ENCODE measurements around the gene ETFA.

ETFA gene

DNA sequence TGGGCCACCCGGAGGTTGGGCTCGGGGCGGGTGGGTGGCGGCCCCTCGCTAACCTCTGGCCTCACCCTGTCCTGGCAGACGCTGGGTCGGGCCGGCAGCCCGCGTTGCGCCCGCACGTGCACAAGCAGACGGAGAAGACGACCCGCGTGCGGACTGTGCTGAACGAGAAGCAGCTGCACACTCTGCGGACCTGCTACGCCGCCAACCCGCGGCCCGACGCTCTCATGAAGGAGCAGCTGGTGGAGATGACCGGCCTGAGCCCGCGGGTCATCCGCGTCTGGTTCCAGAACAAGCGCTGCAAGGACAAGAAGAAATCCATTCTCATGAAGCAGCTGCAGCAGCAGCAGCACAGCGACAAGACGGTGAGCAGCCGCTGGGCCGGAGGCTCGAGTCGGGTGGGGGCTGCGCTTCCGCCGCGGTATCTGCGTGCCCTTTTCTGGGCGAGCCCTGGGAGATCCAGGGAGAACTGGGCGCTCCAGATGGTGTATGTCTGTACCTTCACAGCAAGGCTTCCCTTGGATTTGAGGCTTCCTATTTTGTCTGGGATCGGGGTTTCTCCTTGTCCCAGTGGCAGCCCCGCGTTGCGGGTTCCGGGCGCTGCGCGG, 29.0 kb upstream of the ETFA start:
- DNase-seq, result no peak

DNA sequence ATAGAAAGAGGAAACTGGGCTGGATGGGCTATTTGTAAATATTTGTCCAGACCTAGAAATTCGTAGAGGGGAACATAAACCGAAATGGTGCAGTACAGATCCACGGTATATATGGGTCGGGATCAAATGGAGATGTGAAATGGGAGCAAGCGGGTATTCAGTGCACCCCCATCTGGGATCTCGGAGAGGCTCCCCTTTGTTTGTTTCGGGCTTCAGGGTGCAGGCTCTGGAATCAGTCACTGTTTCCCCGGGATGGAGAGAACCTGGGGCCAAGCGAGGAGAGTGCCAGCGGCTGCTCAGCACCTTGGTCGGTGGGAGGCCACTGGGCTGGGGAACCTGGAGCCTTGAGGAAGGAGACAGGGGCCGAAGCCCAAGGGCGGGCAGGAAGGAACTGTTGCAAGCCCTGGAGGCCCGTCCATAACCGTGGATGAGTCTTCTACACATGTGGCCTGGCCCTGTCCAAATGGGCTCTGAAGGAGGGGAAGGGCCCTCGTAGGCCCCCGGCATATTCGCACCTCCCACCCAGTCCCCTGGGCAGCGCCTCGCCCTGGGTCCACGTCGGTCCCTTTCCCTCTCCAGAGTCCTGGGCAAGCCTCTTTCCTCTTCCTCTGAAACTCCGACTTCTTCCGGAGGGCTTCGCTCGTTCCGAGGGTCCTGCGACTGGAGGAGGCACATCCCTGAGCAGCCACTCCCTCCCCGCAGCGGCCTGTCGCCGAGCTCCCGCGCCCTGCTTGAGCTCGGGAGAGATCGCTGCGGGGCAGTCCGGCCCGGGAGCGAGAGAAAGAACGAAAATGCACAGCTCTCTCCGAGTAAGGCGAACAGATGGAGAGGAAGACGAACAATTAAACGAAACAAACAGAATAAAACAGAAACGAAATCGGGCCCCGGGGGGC, 28.3 kb upstream of the ETFA start:
- no peak for DNase-seq

DNA sequence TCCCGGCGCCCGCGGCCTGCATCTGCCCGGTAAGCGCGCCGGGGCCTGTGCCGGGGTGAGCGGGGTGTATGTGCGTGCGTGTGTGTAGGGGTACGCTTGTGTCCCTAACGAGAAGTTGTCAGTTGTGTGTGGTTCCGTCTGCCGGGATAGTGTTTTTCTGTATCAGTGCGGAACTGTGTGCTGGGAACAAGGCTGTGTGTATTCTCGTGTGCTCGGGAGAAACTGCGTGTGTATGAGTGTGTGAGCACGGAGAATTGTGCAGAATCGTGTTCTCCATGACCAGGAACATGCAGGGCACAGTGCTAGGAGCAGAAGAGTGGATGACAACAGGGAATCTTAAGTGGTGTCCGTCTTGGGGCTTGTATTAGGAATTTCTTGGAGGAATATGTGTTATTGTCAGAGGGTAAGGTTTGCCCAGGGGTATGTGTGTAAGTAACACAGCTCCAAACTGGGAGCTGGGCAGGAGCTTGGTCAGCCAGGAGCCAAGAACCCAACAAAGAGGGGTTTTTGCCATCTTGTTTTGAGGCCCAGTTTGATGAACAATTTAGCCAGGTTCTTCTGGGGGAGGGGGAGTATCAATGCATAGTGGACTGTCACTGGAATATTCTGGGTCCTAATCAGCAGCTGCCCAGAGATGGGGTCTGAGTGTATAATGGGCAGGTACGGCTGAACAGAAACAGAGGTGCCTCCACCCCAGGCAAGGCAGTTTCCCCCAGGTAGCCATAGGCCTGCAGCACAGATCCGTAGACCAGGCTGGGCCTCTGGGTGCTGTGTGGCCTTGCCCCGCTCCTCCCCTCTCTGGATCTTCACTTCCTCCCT, 27.4 kb upstream of the ETFA start:
- DNase-seq, result no peak

DNA sequence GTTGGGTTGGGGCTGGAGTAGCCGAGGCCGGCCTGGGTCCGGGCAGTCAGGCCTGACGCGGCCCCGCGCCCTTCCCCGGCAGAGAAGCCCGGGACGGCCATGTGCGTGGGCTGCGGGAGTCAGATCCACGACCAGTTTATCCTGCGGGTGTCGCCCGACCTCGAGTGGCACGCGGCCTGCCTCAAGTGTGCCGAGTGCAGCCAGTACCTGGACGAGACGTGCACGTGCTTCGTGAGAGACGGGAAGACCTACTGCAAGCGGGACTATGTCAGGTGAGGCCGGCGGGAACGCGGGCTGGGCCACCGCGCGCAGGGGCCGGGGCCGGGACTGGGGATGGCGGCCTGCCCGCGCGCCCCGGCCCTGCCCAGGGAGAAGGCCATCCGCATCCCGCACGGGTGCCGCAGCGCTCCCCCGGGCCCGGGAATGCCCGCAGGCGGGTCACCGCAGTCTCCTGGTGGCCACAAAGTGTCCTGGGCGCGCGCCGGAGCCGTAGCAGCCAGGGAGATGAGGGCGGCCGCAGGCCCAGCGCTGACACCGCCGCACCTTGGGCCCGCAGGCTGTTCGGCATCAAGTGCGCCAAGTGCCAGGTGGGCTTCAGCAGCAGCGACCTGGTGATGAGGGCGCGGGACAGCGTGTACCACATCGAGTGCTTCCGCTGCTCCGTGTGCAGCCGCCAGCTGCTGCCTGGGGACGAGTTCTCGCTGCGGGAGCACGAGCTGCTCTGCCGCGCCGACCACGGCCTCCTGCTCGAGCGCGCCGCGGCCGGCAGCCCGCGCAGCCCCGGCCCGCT, 26.6 kb upstream of the ETFA start:
- no peak for DNase-seq

DNA sequence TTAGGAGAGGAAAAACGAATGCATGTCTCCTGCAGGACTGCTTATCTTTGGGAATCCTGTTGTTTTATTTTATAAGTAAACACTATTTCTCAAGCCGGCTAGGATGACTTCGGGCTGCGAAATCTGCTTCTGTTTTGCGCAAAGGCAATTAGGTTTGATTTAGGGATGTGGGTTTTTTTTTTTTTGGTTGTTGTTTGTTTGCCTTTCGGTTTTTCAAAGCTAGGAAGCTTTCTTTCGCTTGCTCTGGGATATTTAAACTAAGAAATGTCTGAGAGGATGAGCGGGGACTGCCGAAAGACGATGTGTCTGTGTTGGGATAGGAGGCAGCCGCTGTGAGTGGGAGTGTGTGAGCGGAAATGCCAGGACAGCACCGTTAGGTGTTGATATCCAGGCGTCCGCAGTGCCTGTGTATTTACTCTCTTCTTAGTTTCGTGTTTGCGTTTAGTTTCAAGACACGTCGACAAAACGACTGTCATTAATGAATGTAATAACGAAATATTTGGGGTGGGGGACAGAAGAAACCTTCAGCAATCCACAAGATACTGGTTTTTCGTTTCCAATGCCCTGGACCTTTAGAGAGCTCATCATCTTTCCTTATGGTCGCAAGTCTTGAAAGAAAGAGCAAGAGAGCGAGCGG, 25.9 kb upstream of the ETFA start:
- DNase-seq, result no peak

DNA sequence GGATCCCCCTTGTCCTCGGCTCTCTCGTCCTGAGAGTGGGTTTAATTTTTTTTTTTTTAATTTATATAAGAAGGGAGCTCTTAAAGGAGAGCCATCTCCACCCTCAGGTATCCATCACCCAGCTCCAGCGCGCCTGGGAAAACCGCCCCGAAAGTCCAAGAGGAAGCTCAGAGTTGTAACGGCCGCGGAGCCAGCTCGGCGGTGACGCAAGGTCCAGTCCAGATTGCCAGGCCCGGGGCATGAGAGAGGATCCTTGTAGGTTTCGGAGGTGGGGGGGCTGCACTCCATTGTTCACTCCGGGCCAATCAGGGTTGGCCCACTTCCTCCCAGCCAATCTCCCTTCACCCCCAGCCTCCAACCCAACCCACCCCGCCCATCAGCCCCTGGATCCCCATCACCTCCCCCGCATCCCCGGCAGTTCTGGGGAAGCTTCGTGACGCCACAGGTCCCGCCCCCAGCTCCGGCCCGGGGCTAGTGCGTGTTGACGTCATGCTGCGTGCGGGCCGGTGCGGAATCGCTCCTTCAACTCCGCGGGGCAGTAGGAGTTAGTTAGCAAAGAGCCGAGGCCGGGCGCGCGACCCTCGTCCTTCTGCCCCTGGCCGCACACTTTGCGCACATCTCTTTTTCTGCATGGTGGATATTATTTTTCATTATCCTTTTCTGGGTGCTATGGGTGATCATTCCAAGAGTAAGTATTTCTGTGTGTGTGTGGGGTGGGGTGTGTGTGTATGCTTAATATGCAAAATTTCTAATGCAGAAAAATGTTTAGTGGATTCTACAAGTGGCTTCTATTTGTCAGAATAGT, 25.2 kb upstream of the ETFA start, which contains the start of gene ISL2:
Gene ISL2 (plus strand): TSS at position 520 of the 805 bp plus-strand sequence. CDS start 111 bp downstream, at position 631.
- peak; percentile 50 for DNase-seq

DNA sequence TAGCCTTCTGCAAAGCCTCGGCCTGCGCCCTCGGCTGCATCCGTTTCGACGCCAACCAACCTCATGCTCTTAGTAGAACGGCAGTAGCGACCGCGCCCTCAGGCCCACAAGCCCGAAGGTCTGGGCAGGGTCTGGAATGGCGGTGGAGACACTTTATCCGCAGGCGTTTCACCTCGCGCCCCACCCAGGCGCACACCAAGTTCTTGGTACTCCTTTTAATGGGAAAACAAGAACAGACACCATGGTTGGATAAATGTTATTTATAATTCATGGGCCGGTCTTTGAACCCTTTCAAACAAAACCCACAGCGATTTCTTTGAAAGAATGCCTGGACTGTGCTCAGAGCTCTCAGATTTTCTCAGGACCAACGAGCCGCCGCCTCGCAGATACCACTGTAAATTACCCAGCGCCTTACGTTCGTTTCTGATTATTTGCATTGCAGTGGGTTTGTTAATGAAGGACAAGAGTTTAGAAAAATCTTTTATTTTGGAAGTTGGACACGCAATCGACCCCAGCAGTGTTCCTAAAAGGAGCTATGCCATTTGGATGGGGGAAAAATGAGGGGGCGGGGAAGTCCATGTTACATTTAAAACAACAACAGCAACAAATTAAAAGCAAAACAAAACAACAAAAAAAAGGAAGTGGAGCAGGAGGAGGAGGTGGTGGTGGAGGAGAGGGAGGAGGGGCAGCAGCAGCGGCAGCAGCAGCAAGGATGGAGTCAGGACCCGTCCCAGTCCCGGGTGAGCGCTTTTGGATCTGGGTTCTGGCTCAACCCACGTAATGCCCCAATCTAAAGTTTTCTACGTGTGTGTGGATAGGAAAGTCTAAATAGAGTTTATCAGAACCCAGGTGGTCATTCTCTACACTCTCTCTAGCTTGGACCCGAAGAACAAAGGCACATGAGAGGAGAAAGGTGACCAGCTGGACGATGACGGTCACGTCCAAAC, 24.3 kb upstream of the ETFA start:
- DNase-seq, result no peak

DNA sequence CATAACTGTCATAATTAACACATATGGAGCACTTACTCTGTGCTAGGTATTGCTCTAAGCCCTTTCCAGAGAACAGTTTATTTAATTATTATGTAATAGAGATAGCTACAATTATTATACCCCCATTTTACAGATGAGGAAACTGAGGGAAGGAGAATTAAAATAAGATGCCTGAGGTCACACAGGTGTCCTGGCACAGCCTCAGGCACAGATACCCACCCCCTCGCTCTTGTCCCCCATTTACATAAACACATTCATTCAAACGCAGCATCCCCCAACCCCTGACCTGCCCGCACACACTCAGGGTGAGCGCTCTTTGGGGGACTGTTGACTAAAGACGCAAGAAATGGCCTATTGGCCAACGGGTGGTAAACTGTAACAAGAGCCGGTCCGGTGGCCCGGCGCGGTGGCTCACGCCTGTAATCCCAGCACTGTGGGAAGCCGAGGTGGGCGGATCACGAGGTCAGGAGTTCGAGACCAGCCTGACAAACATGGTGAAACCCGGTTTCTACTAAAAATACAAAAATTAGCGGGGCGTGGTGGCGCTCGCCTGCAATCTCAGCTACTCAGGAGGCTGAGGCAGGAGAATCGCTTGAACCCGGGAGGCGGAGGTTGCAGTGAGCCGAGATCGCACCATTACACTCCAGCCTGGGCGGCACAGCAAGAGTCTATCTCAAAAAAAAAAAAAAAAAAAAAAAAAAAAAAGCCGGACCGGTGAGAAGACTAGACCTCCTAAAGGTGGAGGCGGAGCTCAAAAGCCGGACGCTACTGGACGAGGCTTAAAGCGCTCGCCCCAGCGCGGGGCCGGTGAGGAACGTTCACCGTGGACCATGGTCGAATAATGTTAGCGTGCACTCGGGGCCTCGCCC, 23.4 kb upstream of the ETFA start:
- DNase-seq, result no peak

DNA sequence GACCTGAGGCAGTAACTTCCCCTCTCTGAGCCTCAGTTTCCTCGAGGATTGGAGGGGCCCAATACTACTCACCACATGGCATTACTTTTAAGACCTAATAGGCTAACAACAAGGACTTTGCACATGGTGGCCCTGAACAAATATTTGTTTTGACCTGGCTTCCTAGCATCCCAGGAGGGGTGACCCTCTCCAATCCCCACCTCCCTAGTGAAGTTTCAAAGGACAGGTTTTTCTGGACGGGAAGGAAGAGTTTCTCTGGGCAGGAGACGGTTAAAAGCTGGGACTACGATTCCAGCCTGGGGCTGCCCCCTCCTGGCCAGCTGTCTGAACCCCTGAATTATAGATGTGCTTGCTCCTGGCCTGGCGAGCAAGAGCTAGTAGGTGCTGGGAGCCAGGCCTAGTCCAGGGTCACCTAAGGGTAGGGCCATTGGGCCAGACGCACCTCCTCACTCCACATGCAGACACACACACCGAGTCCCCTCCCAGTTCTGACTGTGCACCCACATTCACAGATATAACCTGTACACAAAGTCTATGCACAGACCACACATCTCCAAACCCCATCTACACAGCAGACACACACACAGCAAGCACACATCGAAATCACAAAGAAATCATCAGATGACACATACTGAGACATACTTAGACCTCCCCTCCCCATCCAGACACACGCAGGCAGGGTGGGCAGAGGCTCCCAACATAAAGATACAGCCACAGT, 22.6 kb upstream of the ETFA start:
- no peak for DNase-seq

DNA sequence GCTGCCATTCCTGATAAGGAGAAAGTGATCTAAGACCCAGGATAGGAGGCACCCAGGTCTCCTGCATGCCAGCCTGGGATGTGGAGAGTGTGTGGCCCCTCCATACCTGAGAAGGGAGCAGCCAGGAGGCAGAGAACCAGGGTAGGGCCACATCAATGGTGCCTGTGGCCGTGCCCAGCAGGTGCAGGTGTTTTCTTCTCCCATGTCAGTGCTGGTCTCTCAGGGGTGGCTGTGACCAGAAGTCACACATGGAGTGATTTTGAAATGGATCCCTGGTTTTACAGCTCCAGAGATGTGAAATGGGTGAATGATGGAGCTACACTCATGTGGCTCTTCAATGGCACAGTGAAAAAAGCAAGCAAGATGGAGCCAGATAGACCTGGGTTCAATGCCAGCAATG, 22.0 kb upstream of the ETFA start:
- no peak for DNase-seq

DNA sequence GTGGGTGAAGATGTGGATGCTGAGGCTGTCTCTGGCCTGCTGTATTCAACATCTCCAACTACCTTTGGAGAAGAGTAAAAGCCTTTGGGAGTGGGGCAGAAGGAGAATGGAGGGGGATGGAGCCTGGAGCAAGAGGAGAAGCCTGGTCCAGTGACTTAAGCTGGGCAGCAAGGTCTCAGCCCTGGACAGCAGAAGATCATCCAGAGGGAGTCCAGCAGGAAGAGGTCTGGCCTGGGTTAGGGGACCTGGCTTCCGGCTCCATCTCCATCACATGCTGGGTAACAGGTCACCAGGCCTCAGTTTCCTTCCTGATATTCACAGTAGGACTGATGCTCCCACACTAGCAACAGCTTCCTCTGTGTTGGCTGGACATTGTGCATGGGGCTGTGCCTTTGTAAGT, 21.5 kb upstream of the ETFA start:
- no peak for DNase-seq

DNA sequence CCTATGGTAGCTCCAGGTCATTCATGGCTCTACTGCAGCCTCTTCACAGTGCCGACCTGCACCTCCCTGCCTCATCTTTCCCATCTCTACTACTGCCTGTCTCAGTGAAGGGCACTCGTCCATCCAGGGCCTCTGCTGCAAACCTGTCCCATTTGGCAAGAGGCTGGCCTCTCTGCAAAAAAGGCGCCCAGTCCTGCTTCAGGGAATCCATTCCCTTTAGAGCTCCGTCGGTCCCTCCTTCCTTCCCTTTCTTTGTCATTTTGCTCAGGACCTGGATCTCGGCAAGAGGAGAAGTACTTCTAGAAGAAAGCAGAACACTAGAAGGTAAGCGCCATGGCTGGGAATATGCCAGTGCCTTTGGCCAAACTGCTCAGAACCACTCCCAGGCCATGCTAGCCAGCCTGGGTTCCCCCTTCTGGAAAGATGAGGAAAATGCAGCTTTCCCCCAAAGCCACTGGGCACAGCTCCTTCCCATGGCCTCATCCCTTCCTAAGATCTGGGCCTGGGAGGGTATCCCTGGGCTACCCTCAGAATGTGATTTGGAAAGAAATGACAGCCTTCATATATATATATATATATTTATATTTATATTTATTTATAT, 18.9 kb upstream of the ETFA start:
- DNase-seq, result no peak

DNA sequence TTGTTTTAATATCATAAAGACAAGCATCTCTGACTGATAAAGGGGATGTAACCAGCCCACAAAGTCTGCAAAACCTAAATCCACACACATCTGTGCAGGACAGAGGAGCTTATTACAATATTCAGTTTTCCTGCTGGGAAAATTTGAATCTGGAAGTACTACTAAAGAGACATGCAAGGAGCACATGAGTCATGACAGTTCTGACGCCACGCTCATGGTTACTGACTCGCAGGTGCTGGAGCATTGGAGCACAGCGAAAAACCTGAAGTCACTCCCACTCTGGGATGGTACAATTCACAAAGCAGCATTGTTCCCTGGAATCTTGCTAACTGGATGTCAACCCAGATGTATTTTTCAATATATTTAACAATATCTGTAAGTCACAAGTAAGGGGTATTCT, 17.7 kb upstream of the ETFA start:
- no peak for DNase-seq

DNA sequence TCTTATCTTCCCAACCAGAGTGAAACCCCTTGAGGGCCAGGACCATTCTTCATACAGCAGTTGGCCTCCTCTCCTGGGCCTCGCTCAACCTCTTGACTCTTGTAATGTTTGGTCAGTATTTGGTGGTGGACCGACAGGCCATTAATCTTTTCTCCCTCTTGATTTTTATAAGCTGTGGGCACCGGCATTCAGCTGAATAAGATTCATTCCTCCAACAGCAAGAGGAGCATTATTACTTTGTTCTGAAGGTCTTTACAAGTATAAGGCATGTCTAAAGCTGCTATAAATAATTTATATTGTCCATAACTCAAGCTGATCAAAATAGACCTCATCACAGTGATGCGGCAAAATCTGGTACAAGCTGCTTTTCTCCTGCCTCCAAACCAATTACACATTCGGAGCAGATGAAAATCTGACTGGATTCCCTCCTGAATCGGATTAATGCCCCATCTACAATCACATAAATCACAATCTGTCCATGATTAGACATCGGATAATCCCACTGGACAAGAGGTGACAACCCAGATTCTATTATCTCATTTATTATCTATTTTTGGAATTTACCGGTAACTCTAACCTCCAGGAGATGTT, 16.9 kb upstream of the ETFA start:
- no peak for DNase-seq

DNA sequence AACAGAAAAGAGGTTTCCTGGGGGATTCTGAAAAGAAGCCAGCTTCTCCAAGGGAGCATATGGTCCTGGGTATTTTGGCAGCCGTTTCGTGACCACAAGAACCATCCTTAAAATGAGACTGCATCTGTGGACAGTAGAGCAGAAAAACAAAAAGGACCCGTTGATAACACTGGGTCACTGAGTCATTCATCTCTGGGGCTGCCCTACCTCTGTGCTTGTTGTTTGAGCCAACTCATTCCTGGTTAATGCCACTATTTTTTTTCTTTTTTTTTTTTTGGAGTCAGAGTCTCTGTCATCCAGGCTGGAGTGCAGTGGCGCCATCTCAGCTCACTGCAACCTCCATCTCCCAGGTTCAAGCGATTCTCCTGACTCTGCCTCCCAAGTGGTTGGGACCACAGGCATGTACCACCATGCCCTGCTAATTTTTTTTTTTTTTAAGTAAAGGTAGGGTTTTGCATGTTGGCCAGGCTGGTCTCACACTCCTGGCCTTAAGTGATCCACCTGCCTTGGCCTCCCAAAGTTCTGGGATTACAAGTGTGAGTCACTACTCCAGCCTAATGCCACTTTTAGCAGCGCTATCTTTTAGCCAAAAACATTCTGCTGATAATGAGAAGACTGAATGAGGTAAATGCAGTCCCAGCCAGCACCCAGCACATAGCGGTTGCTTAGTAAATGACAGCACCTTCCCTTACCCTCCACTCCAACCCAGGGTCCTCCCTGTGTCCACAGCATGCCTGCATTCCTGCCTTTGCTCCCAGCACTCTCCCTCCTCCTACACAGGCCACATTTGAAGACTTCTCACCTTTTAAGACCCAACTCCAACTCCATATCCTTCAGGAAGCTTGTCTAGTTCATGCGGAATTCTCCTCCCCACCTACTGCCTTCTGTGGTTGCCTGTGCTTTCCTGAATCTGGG, 16.2 kb upstream of the ETFA start:
- DNase-seq, result no peak

DNA sequence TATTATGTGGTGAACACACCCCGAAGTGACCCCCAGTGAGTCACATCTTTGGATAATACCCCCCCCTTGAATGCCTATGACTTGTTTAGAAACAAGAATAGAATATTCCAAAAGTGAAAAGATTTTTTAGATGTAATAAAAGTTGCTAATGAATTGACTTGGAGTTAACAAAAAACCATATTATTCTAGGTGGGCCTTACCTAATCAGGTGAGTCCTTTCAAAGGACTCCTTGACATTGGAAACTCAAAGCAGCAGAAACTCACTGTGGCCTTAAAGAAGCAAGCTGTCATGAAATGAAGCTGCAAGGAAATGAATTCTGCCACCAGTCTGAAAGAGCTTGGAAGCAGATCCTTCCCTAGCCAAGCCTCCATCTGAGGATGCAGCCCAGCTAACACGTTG, 14.4 kb upstream of the ETFA start:
- no peak for DNase-seq
